ENCODE measurements around the gene SMIM3. TPM values are rescaled to one million over a fixed set of nuclear protein-coding genes. Genes with fewer than 3 reads are reported as not detected.
A peak's percentile ranks its signal among the peaks of the same experiment; 100 is the strongest.

The SMIM3 gene
- total and polyA plus RNA-seq, 2 experiments from 2014 or later = 6.2 to 7.6 TPM

DNA sequence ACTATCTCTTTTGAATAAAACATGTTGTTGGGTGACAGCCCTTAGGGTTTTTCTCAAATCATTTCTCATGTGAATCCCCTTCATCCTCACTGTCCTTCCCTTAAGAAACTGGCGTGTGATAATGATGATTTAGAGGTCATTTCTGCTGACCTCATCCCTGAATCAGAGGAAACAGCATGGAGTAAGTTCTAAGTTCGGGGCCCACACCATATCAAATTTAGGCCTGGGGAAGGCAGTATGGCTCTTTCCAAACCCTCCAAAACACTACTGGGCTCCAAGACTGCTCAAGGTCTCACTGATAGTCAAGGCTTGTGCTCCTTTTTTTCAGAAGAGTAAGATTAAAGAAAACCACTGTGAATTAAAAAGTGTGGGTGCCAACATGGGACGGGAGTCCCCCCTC, 872 bp upstream of the SMIM3 start (continued):
- TF ChIP-seq, protein P1, sequence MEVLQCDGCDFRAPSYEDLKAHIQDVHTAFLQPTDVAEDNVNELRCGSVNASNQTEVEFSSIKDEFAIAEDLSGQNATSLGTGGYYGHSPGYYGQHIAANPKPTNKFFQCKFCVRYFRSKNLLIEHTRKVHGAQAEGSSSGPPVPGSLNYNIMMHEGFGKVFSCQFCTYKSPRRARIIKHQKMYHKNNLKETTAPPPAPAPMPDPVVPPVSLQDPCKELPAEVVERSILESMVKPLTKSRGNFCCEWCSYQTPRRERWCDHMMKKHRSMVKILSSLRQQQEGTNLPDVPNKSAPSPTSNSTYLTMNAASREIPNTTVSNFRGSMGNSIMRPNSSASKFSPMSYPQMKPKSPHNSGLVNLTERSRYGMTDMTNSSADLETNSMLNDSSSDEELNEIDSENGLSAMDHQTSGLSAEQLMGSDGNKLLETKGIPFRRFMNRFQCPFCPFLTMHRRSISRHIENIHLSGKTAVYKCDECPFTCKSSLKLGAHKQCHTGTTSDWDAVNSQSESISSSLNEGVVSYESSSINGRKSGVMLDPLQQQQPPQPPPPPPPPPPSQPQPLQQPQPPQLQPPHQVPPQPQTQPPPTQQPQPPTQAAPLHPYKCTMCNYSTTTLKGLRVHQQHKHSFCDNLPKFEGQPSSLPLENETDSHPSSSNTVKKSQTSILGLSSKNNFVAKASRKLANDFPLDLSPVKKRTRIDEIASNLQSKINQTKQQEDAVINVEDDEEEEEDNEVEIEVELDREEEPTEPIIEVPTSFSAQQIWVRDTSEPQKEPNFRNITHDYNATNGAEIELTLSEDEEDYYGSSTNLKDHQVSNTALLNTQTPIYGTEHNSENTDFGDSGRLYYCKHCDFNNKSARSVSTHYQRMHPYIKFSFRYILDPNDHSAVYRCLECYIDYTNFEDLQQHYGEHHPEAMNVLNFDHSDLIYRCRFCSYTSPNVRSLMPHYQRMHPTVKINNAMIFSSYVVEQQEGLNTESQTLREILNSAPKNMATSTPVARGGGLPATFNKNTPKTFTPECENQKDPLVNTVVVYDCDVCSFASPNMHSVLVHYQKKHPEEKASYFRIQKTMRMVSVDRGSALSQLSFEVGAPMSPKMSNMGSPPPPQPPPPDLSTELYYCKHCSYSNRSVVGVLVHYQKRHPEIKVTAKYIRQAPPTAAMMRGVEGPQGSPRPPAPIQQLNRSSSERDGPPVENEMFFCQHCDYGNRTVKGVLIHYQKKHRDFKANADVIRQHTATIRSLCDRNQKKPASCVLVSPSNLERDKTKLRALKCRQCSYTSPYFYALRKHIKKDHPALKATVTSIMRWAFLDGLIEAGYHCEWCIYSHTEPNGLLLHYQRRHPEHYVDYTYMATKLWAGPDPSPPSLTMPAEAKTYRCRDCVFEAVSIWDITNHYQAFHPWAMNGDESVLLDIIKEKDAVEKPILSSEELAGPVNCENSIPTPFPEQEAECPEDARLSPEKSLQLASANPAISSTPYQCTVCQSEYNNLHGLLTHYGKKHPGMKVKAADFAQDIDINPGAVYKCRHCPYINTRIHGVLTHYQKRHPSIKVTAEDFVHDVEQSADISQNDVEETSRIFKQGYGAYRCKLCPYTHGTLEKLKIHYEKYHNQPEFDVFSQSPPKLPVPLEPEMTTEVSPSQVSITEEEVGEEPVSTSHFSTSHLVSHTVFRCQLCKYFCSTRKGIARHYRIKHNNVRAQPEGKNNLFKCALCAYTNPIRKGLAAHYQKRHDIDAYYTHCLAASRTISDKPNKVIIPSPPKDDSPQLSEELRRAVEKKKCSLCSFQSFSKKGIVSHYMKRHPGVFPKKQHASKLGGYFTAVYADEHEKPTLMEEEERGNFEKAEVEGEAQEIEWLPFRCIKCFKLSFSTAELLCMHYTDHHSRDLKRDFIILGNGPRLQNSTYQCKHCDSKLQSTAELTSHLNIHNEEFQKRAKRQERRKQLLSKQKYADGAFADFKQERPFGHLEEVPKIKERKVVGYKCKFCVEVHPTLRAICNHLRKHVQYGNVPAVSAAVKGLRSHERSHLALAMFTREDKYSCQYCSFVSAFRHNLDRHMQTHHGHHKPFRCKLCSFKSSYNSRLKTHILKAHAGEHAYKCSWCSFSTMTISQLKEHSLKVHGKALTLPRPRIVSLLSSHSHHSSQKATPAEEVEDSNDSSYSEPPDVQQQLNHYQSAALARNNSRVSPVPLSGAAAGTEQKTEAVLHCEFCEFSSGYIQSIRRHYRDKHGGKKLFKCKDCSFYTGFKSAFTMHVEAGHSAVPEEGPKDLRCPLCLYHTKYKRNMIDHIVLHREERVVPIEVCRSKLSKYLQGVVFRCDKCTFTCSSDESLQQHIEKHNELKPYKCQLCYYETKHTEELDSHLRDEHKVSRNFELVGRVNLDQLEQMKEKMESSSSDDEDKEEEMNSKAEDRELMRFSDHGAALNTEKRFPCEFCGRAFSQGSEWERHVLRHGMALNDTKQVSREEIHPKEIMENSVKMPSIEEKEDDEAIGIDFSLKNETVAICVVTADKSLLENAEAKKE (CRISPR knock-in tag; IDR thresholded peaks at IDR 0.05) = no peak
- TF ChIP-seq ZNF114 (CRISPR knock-in tag; IDR thresholded peaks at IDR 0.05) (no peak), JUNB (IDR thresholded peaks at IDR 0.05; ENCODE audit: unreplicated experiment) (no peak)

DNA sequence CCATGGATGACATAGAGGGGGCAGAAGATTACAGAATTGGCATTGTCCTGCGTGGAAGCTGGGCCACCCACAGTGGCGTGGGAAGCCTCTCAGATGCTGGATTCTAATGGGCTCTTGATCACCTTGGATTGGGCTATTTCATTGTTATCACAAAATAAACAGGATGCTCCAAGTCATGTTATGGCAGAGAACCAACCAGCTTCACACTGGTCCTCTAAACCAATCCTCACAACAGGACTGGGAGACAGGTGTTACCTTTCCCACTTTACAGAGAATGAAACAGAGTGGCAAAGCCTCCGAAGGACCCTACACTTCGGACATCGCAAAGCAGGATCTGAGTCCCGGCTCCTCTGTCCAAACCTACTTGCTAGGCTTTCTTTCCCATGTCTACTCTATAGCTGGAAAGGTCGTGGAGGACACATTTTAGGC, 455 bp upstream of the SMIM3 start:
- Mint-ChIP-seq H3K9me3 (no peaks in the 10 kb centered on the region), H3K27me3 (ENCODE audit: insufficient read depth, low read depth, poor library complexity) (peaks cover 12% of the 10 kb centered on the region), H3K4me3 (peak overlapping the region; percentile 94), H3K4me1 (peaks cover 28% of the 10 kb centered on the region), H3K27ac (no peak overlapping the region; the same call in 1 of the 2 replicates), H3K36me3 (ENCODE audit: low read depth) (no peaks in the 10 kb centered on the region; the same call in 2 of the 3 replicates)
- Histone ChIP-seq H3K4me2 (peak overlapping the region; percentile 86), H3K36me3 (ENCODE audit: insufficient read depth) (no peaks in the 10 kb centered on the region), H2AFZ (peak overlapping the region; percentile 99), H3F3A (replicated peaks; ENCODE audit: low read depth) (no peaks in the 10 kb centered on the region), H3K9me2 (ENCODE audit: insufficient read depth) (no peaks in the 10 kb centered on the region), H3K27me3 (ENCODE audit: insufficient read depth) (peaks cover 17% of the 10 kb centered on the region), H3K4me3 (peak overlapping the region; percentile 78), H3K4me1 (ENCODE audit: insufficient read depth) (peaks cover 7% of the 10 kb centered on the region), H3K27ac (ENCODE audit: low read depth) (peak overlapping the region; percentile 82; the same call in 1 of the 2 replicates), H4K20me1 (replicated peaks; ENCODE audit: insufficient read depth) (no peaks in the 10 kb centered on the region), H3K79me2 (replicated peaks; ENCODE audit: insufficient read depth) (no peaks in the 10 kb centered on the region)
- peak; percentile 51 for DNase-seq (ENCODE audit: low spot score)
- peak; percentile 28 for ATAC-seq
- TF ChIP-seq EZH2 (IDR thresholded peaks at IDR 0.05; ENCODE audit: low read depth, unreplicated experiment) (no peak), POLR2AphosphoS5 (IDR thresholded peaks at IDR 0.05; ENCODE audit: low read depth) (no peak), ZNF114 (CRISPR knock-in tag; IDR thresholded peaks at IDR 0.05) (no peak), JUNB (IDR thresholded peaks at IDR 0.05; ENCODE audit: unreplicated experiment) (no peak), NANOG (IDR thresholded peaks at IDR 0.05; ENCODE audit: borderline replicate concordance) (no peak), STAT1 (IDR thresholded peaks at IDR 0.05; ENCODE audit: unreplicated experiment) (no peak), EZH2phosphoT487 (IDR thresholded peaks at IDR 0.05; ENCODE audit: unreplicated experiment) (no peak)
- TF ChIP-seq, protein P1 (CRISPR knock-in tag; IDR thresholded peaks at IDR 0.05) = no peak
- TF ChIP-seq, protein P2, sequence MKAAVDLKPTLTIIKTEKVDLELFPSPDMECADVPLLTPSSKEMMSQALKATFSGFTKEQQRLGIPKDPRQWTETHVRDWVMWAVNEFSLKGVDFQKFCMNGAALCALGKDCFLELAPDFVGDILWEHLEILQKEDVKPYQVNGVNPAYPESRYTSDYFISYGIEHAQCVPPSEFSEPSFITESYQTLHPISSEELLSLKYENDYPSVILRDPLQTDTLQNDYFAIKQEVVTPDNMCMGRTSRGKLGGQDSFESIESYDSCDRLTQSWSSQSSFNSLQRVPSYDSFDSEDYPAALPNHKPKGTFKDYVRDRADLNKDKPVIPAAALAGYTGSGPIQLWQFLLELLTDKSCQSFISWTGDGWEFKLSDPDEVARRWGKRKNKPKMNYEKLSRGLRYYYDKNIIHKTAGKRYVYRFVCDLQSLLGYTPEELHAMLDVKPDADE (IDR thresholded peaks at IDR 0.05) = no peak

Measured in GM23338 (cell line).